Measurements from ENCODE around the gene CHST7.
"Not testable (repeated sequence)": the region's sequence is repeated elsewhere in the genome, so short reads cannot be mapped to it uniquely, and the experiment has no call there.

The CHST7 gene, protein sequence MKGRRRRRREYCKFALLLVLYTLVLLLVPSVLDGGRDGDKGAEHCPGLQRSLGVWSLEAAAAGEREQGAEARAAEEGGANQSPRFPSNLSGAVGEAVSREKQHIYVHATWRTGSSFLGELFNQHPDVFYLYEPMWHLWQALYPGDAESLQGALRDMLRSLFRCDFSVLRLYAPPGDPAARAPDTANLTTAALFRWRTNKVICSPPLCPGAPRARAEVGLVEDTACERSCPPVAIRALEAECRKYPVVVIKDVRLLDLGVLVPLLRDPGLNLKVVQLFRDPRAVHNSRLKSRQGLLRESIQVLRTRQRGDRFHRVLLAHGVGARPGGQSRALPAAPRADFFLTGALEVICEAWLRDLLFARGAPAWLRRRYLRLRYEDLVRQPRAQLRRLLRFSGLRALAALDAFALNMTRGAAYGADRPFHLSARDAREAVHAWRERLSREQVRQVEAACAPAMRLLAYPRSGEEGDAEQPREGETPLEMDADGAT

GRCh38 chrX:46573331-46573891 is at the start of gene CHST7:
TSS of gene CHST7 (plus strand) at chrX:46573765. CDS start at chrX:46573932, 167 bp downstream.
- no peak within 1 kb of the TSS for H3K4me3 ChIP-seq (ENCODE audit: low read depth, low read length)
- TF ChIP-seq, protein P1, sequence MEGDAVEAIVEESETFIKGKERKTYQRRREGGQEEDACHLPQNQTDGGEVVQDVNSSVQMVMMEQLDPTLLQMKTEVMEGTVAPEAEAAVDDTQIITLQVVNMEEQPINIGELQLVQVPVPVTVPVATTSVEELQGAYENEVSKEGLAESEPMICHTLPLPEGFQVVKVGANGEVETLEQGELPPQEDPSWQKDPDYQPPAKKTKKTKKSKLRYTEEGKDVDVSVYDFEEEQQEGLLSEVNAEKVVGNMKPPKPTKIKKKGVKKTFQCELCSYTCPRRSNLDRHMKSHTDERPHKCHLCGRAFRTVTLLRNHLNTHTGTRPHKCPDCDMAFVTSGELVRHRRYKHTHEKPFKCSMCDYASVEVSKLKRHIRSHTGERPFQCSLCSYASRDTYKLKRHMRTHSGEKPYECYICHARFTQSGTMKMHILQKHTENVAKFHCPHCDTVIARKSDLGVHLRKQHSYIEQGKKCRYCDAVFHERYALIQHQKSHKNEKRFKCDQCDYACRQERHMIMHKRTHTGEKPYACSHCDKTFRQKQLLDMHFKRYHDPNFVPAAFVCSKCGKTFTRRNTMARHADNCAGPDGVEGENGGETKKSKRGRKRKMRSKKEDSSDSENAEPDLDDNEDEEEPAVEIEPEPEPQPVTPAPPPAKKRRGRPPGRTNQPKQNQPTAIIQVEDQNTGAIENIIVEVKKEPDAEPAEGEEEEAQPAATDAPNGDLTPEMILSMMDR (IDR thresholded peaks at IDR 0.05; ENCODE audit: control insufficient read depth, extremely low read depth, insufficient read depth): no peak
- no peak for DNase-seq (ENCODE audit: low read depth)

GRCh38 chrX:46528640-46529039 is 44.9 kb upstream of the CHST7 start:
- H3K4me3 ChIP-seq (ENCODE audit: low read depth, low read length); DNase-seq (ENCODE audit: low read depth): not testable (repeated sequence)

DNA sequence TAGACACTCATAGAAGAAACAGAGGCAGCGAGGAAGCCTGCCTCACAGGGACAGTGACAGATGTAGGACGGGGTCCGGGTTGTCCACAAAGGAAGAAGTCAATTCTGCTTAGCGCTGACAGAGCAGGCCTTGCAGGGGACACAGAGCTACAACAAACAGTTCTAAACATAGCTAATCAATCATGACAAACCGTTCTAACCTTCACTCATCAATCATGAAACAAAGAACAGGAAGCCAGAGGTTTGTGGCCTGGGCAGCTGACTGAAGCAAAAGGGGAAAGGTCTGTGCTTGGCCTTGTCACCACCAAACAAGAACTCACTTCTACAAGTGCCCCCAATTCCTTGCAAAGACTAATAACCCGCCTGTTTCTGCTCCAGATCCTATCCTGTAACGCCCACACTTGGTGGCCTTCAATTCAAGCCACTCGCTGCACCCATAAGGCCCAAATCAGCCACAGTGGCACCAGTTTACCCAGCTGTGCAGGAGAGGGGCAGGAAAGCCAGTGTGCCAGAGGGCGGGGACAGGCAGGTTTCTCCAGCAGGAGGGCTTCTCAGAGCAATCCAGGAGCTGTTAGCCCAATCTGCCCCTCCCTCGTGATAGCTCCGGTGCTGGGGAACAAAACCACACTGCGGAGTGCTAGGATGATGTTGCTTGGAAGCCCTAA is 43.7 kb upstream of the CHST7 start:
- not testable (repeated sequence) for DNase-seq (ENCODE audit: low read depth); H3K4me3 ChIP-seq (ENCODE audit: low read depth, low read length)

GRCh38 chrX:46530404-46530908 is 43.1 kb upstream of the CHST7 start:
- not testable (repeated sequence) for DNase-seq (ENCODE audit: low read depth); H3K4me3 ChIP-seq (ENCODE audit: low read depth, low read length)

GRCh38 chrX:46531442-46531841 is 42.1 kb upstream of the CHST7 start:
- TF ChIP-seq, protein P1 (IDR thresholded peaks at IDR 0.05; ENCODE audit: control insufficient read depth, extremely low read depth, insufficient read depth): no peak
- no peak for DNase-seq (ENCODE audit: low read depth)

GRCh38 chrX:46543441-46543840 is 30.1 kb upstream of the CHST7 start:
- DNase-seq (ENCODE audit: low read depth): no peak
- no peak overlapping the region for H3K4me3 ChIP-seq (ENCODE audit: low read depth, low read length)
- TF ChIP-seq, protein P1 (IDR thresholded peaks at IDR 0.05; ENCODE audit: control insufficient read depth, extremely low read depth, insufficient read depth): no peak

More at GRCh38 chrX:46531442-46531841, 42.1 kb upstream of the CHST7 start:
- no peak overlapping the region for H3K4me3 ChIP-seq (ENCODE audit: low read depth, low read length)

- not testable (repeated sequence) for DNase-seq (ENCODE audit: low read depth)
- H3K4me3 ChIP-seq (ENCODE audit: low read depth, low read length): peak overlapping the region; percentile 87
Observed at GRCh38 chrX:46544527-46544926, 29.0 kb upstream of the CHST7 start.

GRCh38 chrX:46545111-46546005 is 28.2 kb upstream of the CHST7 start, which contains the start of gene ZNF674:
TSS of gene ZNF674 (minus strand) at chrX:46545421. CDS start at chrX:46542087, 3,334 bp downstream.
- peak within 1 kb of the TSS; percentile 87 for H3K4me3 ChIP-seq (ENCODE audit: low read depth, low read length)
- peak; percentile 76 for DNase-seq (ENCODE audit: low read depth)
- TF ChIP-seq, protein P1 (IDR thresholded peaks at IDR 0.05; ENCODE audit: control insufficient read depth, extremely low read depth, insufficient read depth): peak; percentile 32; the same call in 1 of the 2 replicates
